HTERT RPE-1 (cell line): Measurements from ENCODE around the gene KLHL36.
"Not testable (repeated sequence)": the region's sequence is repeated elsewhere in the genome, so short reads cannot be mapped to it uniquely, and the experiment has no call there.

Source experiments
- in situ Hi-C: fragments of 300-500 bp; cut with MboI; formaldehyde crosslinking; loops from 4 replicates; pipeline ENCODE4 v1.14.3; 2020; ENCODE audit warnings: low sequenced_read_pairs

The KLHL36 gene

DNA sequence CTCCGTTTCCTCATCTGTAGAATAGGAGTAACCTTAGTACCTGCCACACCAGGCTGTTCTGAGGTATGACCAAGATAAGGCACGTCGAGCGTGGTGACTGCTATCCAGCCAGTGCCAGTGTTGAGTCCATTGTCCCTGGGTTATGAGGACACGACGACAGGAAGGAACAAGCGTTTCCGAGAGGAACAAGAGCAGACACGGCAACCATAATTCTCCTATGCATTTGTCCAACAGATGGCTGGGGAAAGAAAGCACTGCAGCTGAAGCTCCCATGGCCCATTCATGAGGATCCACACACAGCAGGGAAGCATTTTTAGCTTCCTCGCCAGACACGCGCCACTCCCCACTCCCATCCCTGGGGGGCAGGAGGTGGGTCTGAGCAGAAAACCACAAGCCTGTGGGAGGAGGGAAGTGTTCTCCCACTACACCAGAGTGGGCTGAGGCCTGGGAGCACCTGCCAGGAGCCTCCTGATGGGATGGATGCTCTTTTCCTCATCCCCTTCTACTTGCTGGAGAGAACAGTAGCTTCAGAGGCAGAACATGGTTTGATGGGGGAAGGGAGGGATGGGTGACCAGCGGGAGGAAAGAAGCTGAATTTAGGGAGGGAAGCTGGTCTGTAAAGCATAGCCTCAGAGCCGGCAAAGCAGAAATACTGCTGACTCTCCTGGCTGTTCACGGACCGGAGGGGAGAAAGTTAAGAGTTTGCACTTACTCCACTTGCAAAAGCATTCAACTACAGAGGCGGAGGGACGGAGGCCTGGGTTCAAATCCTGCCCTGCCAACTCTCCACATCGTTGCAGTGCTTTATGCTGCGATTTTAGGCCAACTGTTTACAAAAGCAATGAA, 33.1 kb upstream of the KLHL36 start:
- in situ Hi-C loops = no loop called here

GRCh38 chr16:84616515-84616914, 31.8 kb upstream of the KLHL36 start:
- in situ Hi-C loops = no loop called here

- in situ Hi-C loops = no loop called here
Observed at GRCh38 chr16:84617041-84617790, 31.1 kb upstream of the KLHL36 start.

DNA sequence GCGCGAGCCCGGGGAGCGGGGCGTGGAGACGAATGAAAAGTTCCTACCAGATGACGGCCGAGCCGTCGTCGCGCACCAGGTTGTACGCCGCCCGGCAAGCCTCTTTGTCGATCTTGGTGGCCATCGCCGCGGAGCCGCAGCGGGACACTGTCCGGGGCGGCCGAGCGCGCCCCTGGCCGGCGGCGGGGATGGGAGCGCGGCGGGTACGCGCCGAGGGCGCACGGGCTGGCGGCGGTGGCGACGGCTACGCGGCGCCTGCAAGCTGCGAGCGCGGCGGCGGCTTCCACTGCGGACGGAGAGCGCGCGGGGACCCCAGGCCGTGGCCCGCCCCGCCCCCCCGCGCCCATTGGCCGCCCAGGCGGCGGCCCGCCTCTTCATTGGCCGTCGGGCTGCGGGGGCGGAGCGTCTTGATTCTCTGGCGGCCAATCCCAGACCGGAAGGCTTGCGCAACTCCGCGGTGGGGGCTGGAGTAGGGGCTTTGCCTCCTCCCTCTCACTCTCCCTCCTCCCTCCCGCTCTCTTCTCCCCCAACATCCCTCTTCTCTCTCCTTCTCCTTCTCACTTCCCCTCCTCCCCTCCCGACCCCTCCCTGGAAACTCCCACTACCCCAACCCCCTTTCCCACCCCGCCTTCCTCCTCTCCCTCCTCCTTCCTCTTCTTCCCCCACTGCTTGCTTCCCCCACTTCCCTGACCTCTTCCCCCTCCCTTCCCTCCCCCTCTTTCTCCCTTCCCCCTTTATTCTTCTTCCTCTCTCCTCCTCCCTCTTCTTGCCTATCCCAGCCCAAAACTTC, 30.3 kb upstream of the KLHL36 start, which contains the start of gene COTL1:
Gene COTL1, minus strand, starts transcription at position 288 of the 790 bp plus-strand sequence. Its CDS starts 164 bp downstream, at position 124.
- in situ Hi-C loops = no loop called here

DNA sequence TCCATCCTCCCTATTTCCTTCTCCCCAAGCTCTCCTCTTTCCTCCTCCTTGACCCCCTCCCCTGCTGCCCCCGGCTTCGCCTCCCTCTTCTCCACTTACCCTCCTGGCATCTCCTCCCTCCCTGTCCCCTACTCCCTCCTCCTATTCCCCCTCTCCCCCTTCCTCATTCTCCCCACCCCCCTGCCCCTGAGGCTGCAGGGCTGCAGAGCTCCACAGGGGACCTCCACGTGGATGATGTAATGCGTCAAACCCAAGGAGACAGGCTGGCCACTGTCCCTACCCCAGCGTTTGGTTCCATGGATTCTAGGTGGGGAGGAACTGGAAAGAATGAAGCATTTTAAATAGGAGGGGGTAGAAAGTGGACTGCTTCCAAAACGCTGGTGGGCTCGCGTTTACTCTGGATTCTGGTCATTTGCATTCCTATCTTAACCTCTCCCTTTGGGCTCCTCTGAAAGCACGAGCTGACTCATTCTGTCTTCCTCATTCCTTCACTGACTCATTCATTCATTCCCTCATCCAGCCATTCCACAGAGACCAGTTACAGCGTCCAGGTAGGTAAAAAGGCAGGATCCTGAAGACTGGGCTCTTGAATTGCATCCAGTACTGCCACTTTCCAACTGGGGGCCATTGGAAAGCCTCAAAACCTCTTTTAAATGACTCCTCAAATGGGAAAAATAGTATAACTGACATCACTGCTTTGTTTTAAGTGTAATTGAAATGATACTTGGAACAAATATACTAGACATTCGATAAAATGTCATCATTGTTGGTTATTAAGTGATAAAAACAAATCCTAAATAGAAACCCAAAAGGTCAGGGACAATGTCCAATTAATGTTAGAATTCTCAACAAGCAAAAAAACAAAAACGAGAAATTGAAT, 29.5 kb upstream of the KLHL36 start:
- in situ Hi-C loops = no loop called here

GRCh38 chr16:84620913-84621312, 27.4 kb upstream of the KLHL36 start:
- in situ Hi-C loops = not testable (repeated sequence)

DNA sequence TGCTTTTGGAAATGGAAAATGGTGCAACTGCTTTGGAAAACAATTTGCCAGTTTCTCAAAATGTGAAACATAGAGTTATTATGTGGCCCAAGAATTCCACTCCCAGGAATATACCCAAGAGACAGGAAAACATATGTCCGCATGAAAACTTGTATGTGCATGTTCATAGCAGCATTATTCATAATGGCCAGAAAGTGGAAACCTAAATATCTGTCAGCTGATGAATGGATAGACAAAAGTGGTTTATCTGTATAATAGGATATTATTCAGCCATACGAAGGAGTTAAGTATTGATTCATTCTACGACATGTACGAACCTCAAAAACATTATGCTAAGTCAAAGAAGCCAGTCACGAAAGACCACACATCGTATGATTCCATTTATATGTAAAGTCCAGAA, 22.8 kb upstream of the KLHL36 start:
- in situ Hi-C loops = no loop called here

GRCh38 chr16:84628226-84628731, 20.0 kb upstream of the KLHL36 start:
- in situ Hi-C loops = no loop called here

- in situ Hi-C loops = no loop called here
Observed at GRCh38 chr16:84629580-84629979, 18.7 kb upstream of the KLHL36 start.

- in situ Hi-C loops = no loop called here
Observed at GRCh38 chr16:84630009-84630408, 18.3 kb upstream of the KLHL36 start.

DNA sequence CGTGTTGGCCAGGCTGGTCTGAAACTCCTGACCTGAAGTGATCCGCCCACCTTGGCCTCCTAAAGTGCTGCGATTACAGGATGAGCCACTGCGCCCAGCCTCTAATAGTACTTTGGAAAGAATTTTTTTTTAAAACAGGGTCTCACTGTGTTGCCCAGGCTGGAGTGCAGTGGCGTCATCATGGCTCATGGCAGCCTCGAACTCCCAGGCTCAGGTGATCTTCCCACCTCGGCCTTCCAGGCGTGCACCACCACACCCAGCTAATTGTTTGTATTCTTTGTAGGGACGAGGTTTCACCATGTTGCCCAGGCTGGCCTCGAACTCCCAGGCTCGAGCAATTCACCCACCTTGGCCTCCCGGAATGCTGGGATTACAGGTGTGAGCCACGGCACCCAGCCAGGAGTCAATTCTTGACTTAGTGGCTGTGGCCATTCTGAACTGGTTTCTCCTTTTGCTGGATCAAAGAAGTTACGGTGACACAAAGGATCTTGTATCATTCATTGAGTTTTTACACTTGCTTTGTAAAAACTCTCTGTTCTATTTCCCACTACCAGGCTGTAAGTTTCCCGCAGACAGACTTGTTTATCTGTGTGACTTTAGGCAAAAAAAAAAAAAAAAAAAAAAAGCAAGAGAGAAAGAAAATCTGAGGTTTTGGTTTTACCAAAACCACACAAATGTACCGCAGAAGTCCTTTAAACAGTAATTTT, 17.7 kb upstream of the KLHL36 start:
- in situ Hi-C loops = no loop called here

DNA sequence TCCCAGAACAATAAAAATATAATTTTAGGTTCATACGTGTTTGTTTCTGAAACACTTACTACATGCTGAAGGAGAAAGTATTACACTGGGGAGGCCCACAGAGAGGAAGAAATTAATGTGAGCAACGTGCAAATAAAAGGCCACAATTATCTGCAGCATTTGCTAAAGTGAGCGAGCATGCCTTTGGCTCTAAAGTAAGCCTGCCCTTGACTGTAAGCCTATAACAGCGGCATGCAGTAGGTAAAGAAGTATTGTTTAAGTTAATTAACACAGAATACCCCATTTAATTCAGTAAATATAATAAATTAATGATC, 17.2 kb upstream of the KLHL36 start:
- in situ Hi-C loops = no loop called here

- in situ Hi-C loops = no loop called here
Observed at GRCh38 chr16:84631886-84632285, 16.4 kb upstream of the KLHL36 start.

DNA sequence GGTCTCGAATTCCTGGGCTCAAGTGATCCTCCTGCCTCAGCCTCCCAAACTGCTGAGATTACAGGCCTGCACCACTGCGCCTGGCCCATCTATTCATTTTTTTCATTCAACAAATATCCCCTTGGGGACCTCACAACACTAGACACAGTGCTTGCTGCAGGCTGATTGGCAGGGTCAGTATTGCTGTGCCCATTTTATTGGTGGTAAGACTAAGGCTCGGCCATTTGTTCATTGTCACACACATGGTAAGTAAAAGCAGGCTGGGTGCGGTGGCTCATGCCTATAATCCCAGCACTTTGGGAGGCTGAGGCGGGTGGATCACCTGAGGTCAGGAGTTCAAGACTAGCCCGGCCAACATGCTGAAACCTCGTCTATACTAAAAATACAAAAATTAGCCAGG, 15.4 kb upstream of the KLHL36 start:
- in situ Hi-C loops = not testable (repeated sequence)

DNA sequence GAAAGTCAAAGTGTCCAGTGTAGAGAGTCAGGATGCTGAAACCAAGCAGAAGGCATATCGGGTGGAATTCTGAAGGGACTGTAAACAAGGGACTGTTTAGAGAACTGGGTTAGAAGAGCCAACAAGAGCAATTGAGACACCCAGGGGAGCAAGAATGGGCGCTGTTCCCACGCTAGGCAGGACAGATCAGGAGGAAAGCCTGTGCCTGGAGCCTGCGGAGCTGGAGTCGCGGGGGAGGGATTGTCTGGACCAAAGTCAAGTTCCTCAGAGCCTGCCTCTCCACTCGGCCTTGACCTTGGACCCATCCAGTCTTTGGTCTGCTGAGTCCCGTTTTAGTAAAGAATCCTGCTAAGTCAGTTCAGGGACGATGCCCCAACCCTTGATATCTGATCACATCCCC, 14.7 kb upstream of the KLHL36 start:
- in situ Hi-C loops = no loop called here

- in situ Hi-C loops = no loop called here
Observed at GRCh38 chr16:84635702-84636101, 12.6 kb upstream of the KLHL36 start.

DNA sequence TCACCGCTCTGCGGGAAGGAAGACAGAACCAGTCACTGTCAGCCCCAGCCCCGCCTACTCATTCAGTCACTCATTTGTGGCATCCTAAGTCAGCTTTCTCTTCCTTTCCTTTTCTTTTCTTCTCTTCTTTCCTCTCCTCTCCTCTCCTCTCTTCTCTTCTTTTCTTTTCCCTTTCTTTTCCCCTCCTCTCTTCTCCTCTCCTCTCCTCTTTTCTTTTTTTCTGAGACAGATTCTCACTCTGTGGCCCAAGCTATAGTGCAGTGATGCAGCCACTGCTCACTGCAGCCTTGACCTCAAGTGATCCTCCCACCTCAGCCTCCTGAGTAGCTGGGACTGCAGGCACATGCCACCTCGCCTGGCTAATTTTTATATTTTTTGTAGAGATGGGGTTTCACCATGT, 10.6 kb upstream of the KLHL36 start:
- in situ Hi-C loops = no loop called here

DNA sequence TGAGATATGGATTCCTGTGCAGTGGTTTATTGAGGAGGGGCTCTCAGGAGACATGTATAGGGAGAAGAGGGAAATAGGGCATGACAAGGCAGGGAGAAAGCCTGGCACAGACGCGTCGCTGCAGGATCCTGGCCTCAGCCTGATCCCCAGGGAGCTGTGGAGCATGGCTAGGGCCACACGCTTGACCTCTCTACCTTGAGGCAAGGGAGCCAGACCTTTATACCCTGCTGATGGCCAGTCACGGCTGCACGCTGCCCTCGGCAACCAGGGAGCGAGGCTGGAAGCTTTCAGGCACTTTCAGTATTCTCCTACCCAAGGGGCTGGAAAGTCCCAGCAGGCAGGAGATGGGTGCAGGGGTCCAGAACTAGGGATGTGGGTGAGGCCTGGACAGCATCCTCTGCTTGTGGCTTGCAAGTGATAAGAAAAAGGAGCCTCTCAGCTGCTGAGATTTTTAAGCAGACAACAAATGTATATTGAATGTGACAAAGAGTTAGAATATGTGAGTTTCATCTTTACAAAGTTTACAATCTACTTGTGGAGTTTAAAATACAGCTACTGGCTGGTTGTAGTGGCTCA, 10.0 kb upstream of the KLHL36 start:
- in situ Hi-C loops = no loop called here

GRCh38 chr16:84640145-84640544, 8.2 kb upstream of the KLHL36 start:
- in situ Hi-C loops = no loop called here
